OCI-LY1 (cell line): ENCODE measurements around the gene MAPK9.

ENCODE experiments used
- H2AFZ ChIP-seq: fragments of 200-600 bp; sonication (generic), shearing (Covaris generic); 2 replicates; pipeline ENCODE4 v1.6.0; 2014; ENCODE audit warnings: antibody characterized with exemption, mild to moderate bottlenecking, low read length
- H3F3A ChIP-seq: fragments of 200-600 bp; sonication (generic), shearing (Covaris generic); 2 replicates; pipeline ENCODE4 v1.6.0; 2014; ENCODE audit warnings: mild to moderate bottlenecking, antibody characterized with exemption, low read length, moderate library complexity; ENCODE audit not compliant: insufficient read depth
- H3K27ac ChIP-seq: fragments of 200-600 bp; sonication (generic); 2 replicates; pipeline ENCODE4 v1.5.1; 2014; ENCODE audit warnings: low read length, mixed run types, mild to moderate bottlenecking, low read depth; ENCODE audit not compliant: poor library complexity, severe bottlenecking
- H3K27me3 ChIP-seq: fragments of 200-600 bp; sonication (generic); 2 replicates; pipeline ENCODE4 v1.6.0; 2014; ENCODE audit warnings: antibody characterized with exemption, mild to moderate bottlenecking, low read length, moderate library complexity; ENCODE audit not compliant: insufficient read depth
- H3K36me3 ChIP-seq: fragments of 200-600 bp; sonication (generic); 2 replicates; pipeline ENCODE4 v1.6.1; 2014; ENCODE audit warnings: mild to moderate bottlenecking, antibody characterized with exemption, low read length, moderate library complexity, mixed read lengths; ENCODE audit not compliant: insufficient read depth
- H3K4me1 ChIP-seq: fragments of 200-600 bp; sonication (generic); 2 replicates; pipeline ENCODE4 v1.5.1; 2014; ENCODE audit warnings: mild to moderate bottlenecking, low read length, moderate library complexity; ENCODE audit not compliant: insufficient read depth, severe bottlenecking
- H3K4me2 ChIP-seq: fragments of 200-600 bp; sonication (generic), shearing (Covaris generic); 2 replicates; pipeline ENCODE4 v1.6.1; 2014; ENCODE audit warnings: low read length
- H3K4me3 ChIP-seq: fragments of 200-600 bp; sonication (generic); 2 replicates; pipeline ENCODE4 v1.5.1; 2014; ENCODE audit warnings: low read length, low read depth, mild to moderate bottlenecking, mixed read lengths; ENCODE audit not compliant: poor library complexity, severe bottlenecking
- H3K79me2 ChIP-seq: fragments of 200-600 bp; shearing (Covaris generic); 2 replicates; pipeline ENCODE4 v1.6.1; 2016; ENCODE audit warnings: mixed run types, low read length, mixed read lengths; ENCODE audit not compliant: insufficient read depth
- H3K9ac ChIP-seq: fragments of 200-600 bp; sonication (generic), shearing (Covaris generic); 2 replicates; pipeline ENCODE4 v1.6.1; 2014; ENCODE audit warnings: mild to moderate bottlenecking, low read length, mixed read lengths
- H3K9me2 ChIP-seq: fragments of 200-600 bp; sonication (generic), shearing (Covaris generic); 2 replicates; pipeline ENCODE4 v1.6.1; 2014; ENCODE audit warnings: low read depth, mild to moderate bottlenecking, low read length, mixed read lengths
- H3K9me3 ChIP-seq: fragments of 200-600 bp; shearing (Covaris generic); 2 replicates; pipeline ENCODE4 v1.6.1; 2014; ENCODE audit warnings: low read length, mixed read lengths
- H4K20me1 ChIP-seq: fragments of 200-600 bp; sonication (generic), shearing (Covaris generic); 2 replicates; pipeline ENCODE4 v1.6.0; 2016; ENCODE audit warnings: mild to moderate bottlenecking, low read length; ENCODE audit not compliant: insufficient read depth
- CTCF ChIP-seq: fragments of 200-600 bp; sonication (generic), shearing (Covaris generic); IDR thresholded peaks from 2 replicates; pipeline ENCODE4 v1.5.1; 2017; ENCODE audit warnings: mild to moderate bottlenecking, antibody characterized with exemption, low read length, moderate library complexity, mixed read lengths
- EZH2 ChIP-seq: fragments of 200-600 bp; sonication (generic), shearing (Covaris generic); IDR thresholded peaks from 2 replicates; pipeline ENCODE4 v1.8.0; 2017; ENCODE audit warnings: borderline replicate concordance, mixed run types, mild to moderate bottlenecking, antibody characterized with exemption, low read length, moderate library complexity, mixed read lengths

MAPK9 gene

GRCh38 chr5:180209137-180209581 lies 82.7 kb downstream of the MAPK9 start, which contains the start of gene RASGEF1C:
Gene RASGEF1C (minus strand): TSS chr5:180209211. CDS start chr5:180138052, 71,159 bp downstream.
- Histone ChIP-seq H3K27ac (no peak within 1 kb of the TSS), H3K27me3 (0 out of 2 replicates have a peak, but pooled peaks cover 4% of the 10 kb centered on the region), H3K9ac (no peak within 1 kb of the TSS; the same call in 1 of the 2 replicates), H3K9me2 (no peaks in the 10 kb centered on the region), H4K20me1 (no peaks in the 10 kb centered on the region), H3K4me1 (peaks cover 4% of the 10 kb centered on the region), H2AFZ (no peak within 1 kb of the TSS), H3K4me3 (peak within 1 kb of the TSS; percentile 54), H3F3A (no peaks in the 10 kb centered on the region), H3K4me2 (peak within 1 kb of the TSS; percentile 72), H3K9me3 (no peaks in the 10 kb centered on the region), H3K36me3 (no peaks in the 10 kb centered on the region), H3K79me2 (no peaks in the 10 kb centered on the region)
- TF ChIP-seq CTCF (no peak), EZH2 (no peak)

GRCh38 chr5:180208435-180209081 lies 83.3 kb downstream of the MAPK9 start:
- no peaks in the 10 kb centered on the region for H4K20me1 ChIP-seq
- TF ChIP-seq EZH2 (no peak), CTCF (0 out of 2 replicates have a peak, but pooled peaks have one; percentile 6)
- H3K9me3 ChIP-seq: no peaks in the 10 kb centered on the region
- no peaks in the 10 kb centered on the region for H3K36me3 ChIP-seq
- no peak overlapping the region for H3K27ac ChIP-seq
- no peak overlapping the region; the same call in 1 of the 2 replicates for H3K9ac ChIP-seq
- H3K4me3 ChIP-seq: peak overlapping the region; percentile 54
- no peaks in the 10 kb centered on the region for H3K9me2 ChIP-seq
- no peak overlapping the region for H2AFZ ChIP-seq
- peaks cover 4% of the 10 kb centered on the region for H3K4me1 ChIP-seq
- H3K4me2 ChIP-seq: peak overlapping the region; percentile 72
- H3K27me3 ChIP-seq: 0 out of 2 replicates have a peak, but pooled peaks cover 4% of the 10 kb centered on the region
- no peaks in the 10 kb centered on the region for H3K79me2 ChIP-seq
- no peaks in the 10 kb centered on the region for H3F3A ChIP-seq

GRCh38 chr5:180208038-180208434 lies 83.8 kb downstream of the MAPK9 start:
- Histone ChIP-seq H3K9me2 (no peaks in the 10 kb centered on the region), H3K27me3 (0 out of 2 replicates have a peak, but pooled peaks cover 4% of the 10 kb centered on the region), H3K4me2 (peak overlapping the region; percentile 72; the same call in 1 of the 2 replicates), H3K27ac (no peak overlapping the region), H4K20me1 (no peaks in the 10 kb centered on the region), H3K9ac (no peak overlapping the region), H3K36me3 (no peaks in the 10 kb centered on the region), H3K4me1 (peaks cover 4% of the 10 kb centered on the region), H2AFZ (no peak overlapping the region), H3F3A (no peaks in the 10 kb centered on the region), H3K4me3 (peak overlapping the region; percentile 54), H3K79me2 (no peaks in the 10 kb centered on the region), H3K9me3 (no peaks in the 10 kb centered on the region)
- TF ChIP-seq EZH2: no peak
- TF ChIP-seq CTCF: no peak
